GM19397 (cell line): ENCODE data around the gene ASGR2.
"Not testable (repeated sequence)": the region's sequence is repeated elsewhere in the genome, so short reads cannot be mapped to it uniquely, and the experiment has no call there.

Source experiments
- ATAC-seq: cut with Tn5 transposase; IDR thresholded peaks from one replicate; pipeline ENCODE4 v1.9.1; 2021; ENCODE audit warnings: mild to moderate bottlenecking, moderate library complexity; ENCODE audit not compliant: unreplicated experiment

ASGR2 gene

GRCh38 chr17:7126386-7126785 lies 11.8 kb upstream of the ASGR2 start:
- not testable (repeated sequence) for ATAC-seq

DNA sequence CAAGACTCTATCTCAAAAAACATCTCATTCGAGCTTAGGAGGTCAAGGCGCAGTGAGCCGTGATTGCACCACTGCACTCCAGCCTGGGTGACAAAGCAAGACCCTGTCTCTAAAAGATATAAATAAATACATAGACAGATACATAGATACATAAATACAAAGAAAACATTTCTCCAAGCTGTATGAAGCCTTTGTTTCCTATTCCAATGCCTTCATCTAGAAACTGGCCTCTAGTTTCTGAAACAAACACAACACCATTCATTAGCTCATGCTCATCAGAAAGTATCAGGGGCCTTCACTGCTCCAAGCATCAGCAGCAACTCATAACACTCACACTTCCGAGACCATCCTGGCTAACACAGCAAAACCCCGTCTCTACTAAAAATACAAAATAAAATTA lies 10.3 kb upstream of the ASGR2 start:
- no peak for ATAC-seq

- ATAC-seq: no peak
These were observed 9.2 kb upstream of the ASGR2 start for GRCh38 chr17:7123844-7124243.

DNA sequence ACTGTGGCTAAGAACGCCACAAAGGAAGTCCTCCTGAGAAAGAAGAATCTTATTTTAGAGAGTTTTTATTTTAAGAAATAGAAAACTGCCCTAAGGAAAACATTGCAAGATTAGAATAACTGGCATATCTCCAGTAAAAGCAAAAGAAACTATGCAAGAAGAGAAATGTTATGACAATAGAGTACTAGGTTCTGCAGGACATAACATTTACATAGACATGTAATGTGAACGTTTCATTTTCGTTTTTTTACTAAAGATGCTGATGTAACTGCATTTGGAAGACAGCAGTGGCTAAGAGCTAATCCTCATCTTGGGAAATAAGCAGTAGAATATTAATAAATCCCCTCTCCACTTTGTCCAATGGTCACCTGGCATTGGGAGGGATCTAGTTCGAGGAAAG lies 7.8 kb upstream of the ASGR2 start:
- ATAC-seq: no peak

DNA sequence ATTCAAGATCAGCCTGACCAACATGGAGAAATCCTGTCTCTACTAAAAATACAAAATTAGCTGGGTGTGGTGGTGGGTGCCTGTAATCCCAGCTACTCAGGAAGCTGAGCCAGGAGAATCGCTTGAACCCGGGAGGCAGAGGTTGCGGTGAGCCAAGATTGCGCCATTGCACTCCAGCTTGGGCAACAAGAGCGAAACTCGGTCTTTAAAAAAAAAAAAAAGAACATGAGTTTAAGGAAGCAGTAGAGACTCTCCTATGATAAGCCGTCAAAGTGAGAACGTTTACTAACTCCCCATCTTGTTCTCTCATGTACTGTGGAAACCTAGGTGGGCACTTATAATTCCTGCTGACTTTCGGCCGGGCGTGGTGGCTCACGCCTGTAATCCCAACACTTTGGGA lies 6.0 kb upstream of the ASGR2 start:
- ATAC-seq: not testable (repeated sequence)

DNA sequence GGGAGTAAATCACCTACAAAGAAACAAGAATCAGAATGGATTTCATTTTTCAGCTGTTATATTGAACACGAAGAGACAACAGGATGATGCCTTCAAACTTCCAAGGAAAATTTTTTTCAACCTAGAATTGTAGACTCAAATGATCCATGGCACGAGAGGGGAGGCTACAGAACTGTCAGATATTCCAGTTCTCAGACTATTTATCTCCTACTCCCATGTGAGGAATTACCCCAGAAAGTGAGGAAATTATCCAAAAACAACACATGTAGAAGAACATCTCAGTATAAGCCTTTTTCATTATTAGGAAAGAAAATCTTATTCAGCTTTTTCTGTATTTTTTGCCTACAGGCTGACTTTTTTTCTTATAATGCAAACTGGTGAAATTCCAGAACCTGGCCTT lies 5.5 kb upstream of the ASGR2 start:
- ATAC-seq: no peak

DNA sequence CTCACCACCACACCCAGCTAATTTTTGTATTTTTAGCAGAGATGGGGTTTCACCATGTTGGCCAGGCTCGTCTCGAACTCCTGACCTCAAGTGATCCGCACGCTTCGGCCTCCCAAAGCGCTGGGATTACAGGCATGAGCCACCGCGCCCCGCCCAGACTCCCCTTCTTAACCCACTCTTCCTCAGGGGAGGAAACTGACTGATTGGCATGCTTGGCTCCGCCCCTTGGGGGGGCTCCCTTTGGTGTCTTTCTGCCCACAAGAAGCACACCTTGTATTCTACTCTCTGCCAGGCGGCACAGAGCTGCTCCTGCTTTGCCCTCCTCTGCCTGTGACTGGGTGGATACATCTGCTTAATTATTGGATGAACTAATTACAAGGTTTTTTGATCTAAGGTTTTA lies 4.7 kb upstream of the ASGR2 start:
- ATAC-seq: no peak

DNA sequence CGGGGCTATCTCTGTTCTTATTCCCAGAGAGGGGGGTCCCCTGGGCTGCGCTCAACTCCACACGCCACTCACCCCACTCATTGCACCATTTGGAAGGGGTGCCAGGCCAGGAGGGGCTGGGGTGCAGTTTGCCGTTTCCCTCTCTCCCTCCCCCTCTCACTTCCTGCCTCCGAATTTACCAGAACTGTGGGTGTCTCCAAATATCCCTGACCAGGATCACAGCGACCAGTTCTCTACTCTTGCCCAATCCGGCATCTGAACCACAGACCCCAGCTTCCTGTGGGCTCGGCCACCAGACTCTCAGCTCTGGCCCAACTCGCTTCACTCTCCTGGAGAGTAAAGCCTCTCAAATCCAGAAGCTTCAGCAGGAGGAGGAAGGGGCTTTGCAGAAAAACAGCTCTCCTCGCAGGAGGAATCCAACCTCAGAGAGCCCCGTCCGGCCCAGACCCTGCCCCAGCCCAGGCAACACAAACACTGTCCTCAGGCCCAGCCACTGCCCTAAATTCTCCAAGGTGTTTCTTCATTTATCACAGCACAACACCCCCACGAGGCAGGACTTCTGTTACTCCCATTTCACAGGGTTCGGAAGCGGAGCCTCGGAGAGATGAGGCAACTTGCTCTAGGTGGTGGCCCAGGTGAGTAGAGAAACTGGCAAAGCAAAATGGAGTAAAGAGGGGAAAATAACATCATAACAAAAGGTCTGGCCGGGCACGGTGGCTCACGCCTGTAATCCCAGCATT lies 423 bp upstream of the ASGR2 start:
- no peak for ATAC-seq

- no peak for ATAC-seq
These were observed 1.1 kb downstream of the ASGR2 start for GRCh38 chr17:7113273-7114071.

DNA sequence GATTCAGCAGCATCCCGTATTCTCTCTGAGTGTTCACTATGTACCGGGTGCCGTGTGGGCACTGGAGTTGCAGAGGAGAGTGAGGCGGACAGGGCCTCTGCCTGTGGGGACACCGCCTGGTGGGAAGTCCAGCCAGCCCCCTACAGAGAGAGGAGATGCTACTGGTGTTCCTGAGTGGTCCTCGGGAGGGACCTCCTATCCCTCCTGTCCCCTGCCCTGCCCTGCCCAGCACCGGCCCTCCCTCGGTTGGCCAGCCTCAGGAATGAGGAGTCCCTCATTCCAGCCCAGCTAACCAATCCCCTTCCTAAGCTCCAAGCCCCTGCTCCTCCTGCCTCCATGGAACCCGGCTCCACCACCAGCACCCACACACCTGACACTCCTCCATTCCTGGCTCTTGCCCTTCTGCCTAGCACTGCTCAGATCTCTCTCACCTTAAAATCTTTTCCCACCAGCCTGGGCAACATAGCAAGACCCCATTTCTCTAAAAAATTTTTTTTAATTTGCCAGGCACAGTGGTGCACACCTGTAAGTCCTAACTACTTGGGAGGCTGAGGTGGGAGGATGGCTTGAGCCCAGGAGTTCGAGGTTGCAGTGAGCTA lies 2.0 kb downstream of the ASGR2 start:
- no peak for ATAC-seq

GRCh38 chr17:7111784-7112509 lies 2.7 kb downstream of the ASGR2 start:
- ATAC-seq: no peak

- no peak for ATAC-seq
These were observed 3.9 kb downstream of the ASGR2 start for GRCh38 chr17:7110617-7111306.

DNA sequence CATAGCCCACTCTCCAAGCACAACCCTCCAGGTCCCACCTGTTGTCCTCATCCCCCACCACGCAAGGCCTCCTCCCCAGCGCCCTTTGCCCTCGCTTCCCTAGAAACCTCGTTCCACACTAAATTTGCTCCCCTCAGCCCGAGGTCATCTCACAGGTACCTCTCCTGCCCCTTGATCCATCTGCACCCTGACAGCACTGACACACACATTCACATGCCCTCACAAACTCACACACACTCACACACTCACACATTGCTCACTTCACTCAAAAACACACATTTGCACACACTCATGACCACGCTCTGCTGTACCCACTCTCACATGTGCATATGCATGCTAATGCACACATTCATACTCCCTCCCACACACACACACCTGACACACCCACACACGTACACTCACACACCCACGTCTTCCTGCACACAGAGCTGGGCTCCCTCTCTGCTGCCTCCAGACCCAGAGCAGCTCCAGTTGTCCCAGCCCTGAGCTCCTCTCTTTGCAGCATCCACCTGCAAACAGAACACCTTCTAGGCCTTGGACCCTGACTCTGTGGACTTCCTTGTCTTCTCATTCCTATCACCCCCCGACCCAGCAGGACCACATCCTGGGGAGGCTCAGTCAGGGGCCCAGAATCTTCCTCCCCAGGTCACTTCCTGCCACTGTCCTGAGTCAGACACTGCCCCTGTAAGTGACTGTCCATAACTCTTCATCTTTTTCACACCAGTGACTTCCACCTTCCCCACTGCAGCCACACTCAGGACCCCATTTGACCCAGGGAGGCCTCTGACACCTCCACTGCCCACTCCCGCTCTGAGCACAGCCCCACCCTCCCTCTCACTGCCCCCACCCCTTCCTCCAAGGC lies 4.9 kb downstream of the ASGR2 start:
- no peak for ATAC-seq

GRCh38 chr17:7108981-7109380 lies 5.6 kb downstream of the ASGR2 start:
- ATAC-seq: no peak

DNA sequence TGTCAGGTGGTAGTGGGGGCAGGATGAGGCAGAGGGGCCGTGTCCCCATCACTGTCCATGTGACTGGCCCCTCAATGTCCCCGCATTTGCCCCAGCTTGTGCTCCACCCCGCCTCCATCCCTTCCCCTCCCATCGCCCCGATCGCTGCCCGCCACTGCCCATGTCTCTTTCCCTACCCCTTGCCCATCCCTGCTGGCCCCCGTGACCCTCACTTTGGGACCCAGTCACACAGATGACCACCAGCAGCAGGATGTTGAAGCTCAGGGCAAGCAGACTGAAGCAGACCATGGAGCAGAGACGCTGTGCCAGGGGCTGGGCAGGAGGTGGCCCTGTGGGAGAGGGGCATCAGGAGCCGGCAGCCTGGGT lies 6.1 kb downstream of the ASGR2 start:
- no peak for ATAC-seq

- ATAC-seq: no peak
These were observed 6.6 kb downstream of the ASGR2 start for GRCh38 chr17:7107795-7108559.

DNA sequence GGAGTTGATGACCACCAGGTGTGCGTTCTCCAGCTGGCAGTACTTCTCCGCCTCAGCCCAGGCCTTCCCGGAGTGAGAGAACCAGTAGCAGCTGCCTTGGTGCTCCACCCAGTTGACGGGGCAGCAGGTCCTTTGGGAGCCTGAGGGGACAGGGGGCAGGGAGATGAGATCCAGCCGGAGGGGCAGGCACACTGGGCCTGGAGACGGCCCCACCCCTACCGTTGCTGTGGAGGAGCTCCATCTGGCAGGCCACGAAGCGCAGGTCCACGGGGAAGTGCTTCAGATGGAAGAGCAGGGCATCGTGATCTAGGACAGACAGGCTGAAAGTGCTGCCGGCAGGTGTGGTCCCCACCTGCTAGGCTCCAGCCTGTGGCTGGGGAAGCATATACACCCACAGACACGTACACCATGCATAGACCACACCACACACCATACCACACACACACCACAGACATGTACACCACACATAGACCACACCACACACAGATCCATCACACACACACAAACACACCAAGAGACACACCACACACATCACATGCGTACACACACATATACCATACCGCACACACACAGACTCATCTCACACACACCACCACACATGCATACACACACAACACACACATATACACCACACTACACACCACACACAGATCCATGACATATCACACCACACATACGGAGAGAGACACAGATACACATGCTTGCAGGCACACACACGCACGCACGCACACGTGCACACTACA lies 7.4 kb downstream of the ASGR2 start:
- ATAC-seq: no peak

- no peak for ATAC-seq
These were observed 12.2 kb downstream of the ASGR2 start for GRCh38 chr17:7102421-7102820.
